GM12878 (cell line): ENCODE results near the gene FMNL2. TPM values are rescaled to one million over a fixed set of nuclear protein-coding genes. Genes with fewer than 3 reads are reported as not detected.

Experiments
- ATAC-seq: fragments of 200-7000 bp; cut with Tn5 transposase; 3 replicates; pipeline ENCODE4 v1.9.1; 2020; ENCODE audit warnings: mild to moderate bottlenecking, moderate library complexity
- BruUV-seq: library from RNA; stranded (reverse); fragments of 400-500 nt; replicated peaks from 2 replicates; lab custom pipeline; 2021; lab: Mats Ljungman, UMichigan
- CTCF ChIA-PET: fragments of 300-600 bp; sonication (Branson Sonifier 250); formaldehyde crosslinking; extraction: SDS; loops from one replicate; lab custom pipeline; 2021; ENCODE audit warnings: inconsistent platforms; lab: Yijun Ruan, JAX
- POLR2A ChIA-PET: fragments of 350-600 bp; formaldehyde crosslinking; extraction: SDS; loops from one replicate; lab custom pipeline; 2021; ENCODE audit warnings: inconsistent platforms; lab: Charles Lee
- RAD21 ChIA-PET: fragments of 300-600 bp; sonication (Branson Sonifier 250); formaldehyde crosslinking; loops from one replicate; lab custom pipeline; 2023; ENCODE audit warnings: antibody characterized with exemption; ENCODE audit not compliant: unreplicated experiment; lab: Charles Lee
- SMC1A ChIA-PET: fragments of 300-600 bp; sonication (Branson Sonifier 250); formaldehyde crosslinking; loops from one replicate; lab custom pipeline; 2023; ENCODE audit not compliant: unreplicated experiment, uncharacterized antibody; lab: Charles Lee
- DNase-seq: peaks from one replicate; pipeline ENCODE4 v3.0.0-alpha.2; 2011; ENCODE audit warnings: low read depth, low spot score
- FAIRE-seq: peaks from 3 replicates; lab custom pipeline; 2011; peaks lifted over from hg19 to GRCh38; lab: Jason Lieb, UNC
- H2AFZ ChIP-seq: 2 replicates; pipeline ENCODE4 v1.6.0; 2011; ENCODE audit warnings: low read depth, low read length, control low read depth; ENCODE audit not compliant: control insufficient read depth
- H3K27ac ChIP-seq: 2 replicates; pipeline ENCODE4 v1.5.1; 2011; ENCODE audit warnings: control low read depth; ENCODE audit not compliant: control insufficient read depth, insufficient read depth
- H3K27me3 ChIP-seq, 2 experiments: replicated peaks in 1 of 2; 2 replicates each; pipeline versions ENCODE4 v1.6.0 to v1.6.1; 2011; ENCODE audit warnings: low read length in 1 of 2; ENCODE audit not compliant: control insufficient read depth in 2 of 2, insufficient read depth in 2 of 2
- H3K36me3 ChIP-seq, 2 experiments: 2 replicates each; pipeline ENCODE4 v1.5.1; 2011; ENCODE audit warnings: low read length in 1 of 2; ENCODE audit not compliant: control insufficient read depth in 2 of 2, insufficient read depth in 2 of 2
- H3K4me1 ChIP-seq: 2 replicates; pipeline ENCODE4 v1.6.1; 2011; ENCODE audit warnings: mild to moderate bottlenecking, low read length, moderate library complexity, mixed read lengths; ENCODE audit not compliant: control insufficient read depth, insufficient read depth
- H3K4me2 ChIP-seq: 2 replicates; pipeline ENCODE4 v1.6.0; 2011; ENCODE audit warnings: control low read depth; ENCODE audit not compliant: control insufficient read depth, insufficient read depth
- H3K4me3 ChIP-seq: fragments of 200-600 bp; sonication (generic); 2 replicates; pipeline ENCODE4 v1.5.1; 2016
- H3K79me2 ChIP-seq: 2 replicates; pipeline ENCODE4 v1.6.0; 2011; ENCODE audit warnings: low read length; ENCODE audit not compliant: control insufficient read depth, insufficient read depth
- H3K9ac ChIP-seq: 2 replicates; pipeline ENCODE4 v1.8.0; 2011; ENCODE audit warnings: low read length, control low read depth, mixed read lengths; ENCODE audit not compliant: control insufficient read depth, insufficient read depth
- H3K9me3 ChIP-seq: replicated peaks from 3 replicates; pipeline ENCODE4 v1.5.1; 2011; ENCODE audit warnings: mild to moderate bottlenecking, low read length; ENCODE audit not compliant: control insufficient read depth, insufficient read depth
- H4K20me1 ChIP-seq: 2 replicates; pipeline ENCODE4 v1.6.0; 2011; ENCODE audit not compliant: control insufficient read depth, insufficient read depth
- BRCA1 ChIP-seq: IDR thresholded peaks from 2 replicates; pipeline ENCODE4 v1.6.1; 2011; ENCODE audit warnings: low read depth, low read length, improper control_type of control experiment
- CHD2 ChIP-seq: IDR thresholded peaks from 2 replicates; pipeline ENCODE4 v1.6.1; 2011; ENCODE audit warnings: low read depth, low read length, improper control_type of control experiment, borderline replicate concordance
- EGR1 ChIP-seq, 2 experiments: IDR thresholded peaks; 1 replicate in 1 of 2; 2 replicates in 1 of 2; pipeline ENCODE4 v1.6.1; 2011 to 2012; ENCODE audit warnings: low read depth in 2 of 2, low read length in 2 of 2, borderline replicate concordance in 1 of 2, mild to moderate bottlenecking in 1 of 2, moderate library complexity in 1 of 2
- MEF2B ChIP-seq: fragments of 450-650 bp; IDR thresholded peaks from 2 replicates; pipeline ENCODE4 v1.6.1; 2018; ENCODE audit warnings: mild to moderate bottlenecking, moderate library complexity; ENCODE audit not compliant: partially characterized antibody, poor library complexity, severe bottlenecking
- MXI1 ChIP-seq: fragments of 150-350 bp; IDR thresholded peaks from 2 replicates; pipeline ENCODE4 v1.6.1; 2011; ENCODE audit warnings: low read depth, mild to moderate bottlenecking, inconsistent platforms, low read length, improper control_type of control experiment
- PAX5 ChIP-seq: IDR thresholded peaks from 2 replicates; pipeline ENCODE4 v1.6.1; 2011; ENCODE audit warnings: low read depth, low read length, borderline replicate concordance
- POU2F2 ChIP-seq: IDR thresholded peaks from 3 replicates; pipeline ENCODE4 v1.6.1; 2011; ENCODE audit warnings: low read depth, mild to moderate bottlenecking, low read length, borderline replicate concordance
- SMAD5 ChIP-seq: IDR thresholded peaks from 2 replicates; pipeline ENCODE4 v1.6.1; 2016; ENCODE audit warnings: antibody characterized with exemption, low read depth
- ZNF207 ChIP-seq: fragments of 450-650 bp; IDR thresholded peaks from 2 replicates; pipeline ENCODE4 v1.6.1; 2014; ENCODE audit warnings: antibody characterized with exemption, mild to moderate bottlenecking, borderline replicate concordance
- ZZZ3 ChIP-seq: IDR thresholded peaks from 2 replicates; pipeline ENCODE4 v1.6.1; 2011; ENCODE audit warnings: low read depth; ENCODE audit not compliant: control insufficient read depth, insufficient read length
- whole genome bisulfite sequencing: methylation state at CpG from one replicate; pipeline ENCODE4 v1.1.6; 2016; ENCODE audit warnings: low lambda C conversion rate; ENCODE audit not compliant: insufficient replicate concordance, insufficient coverage; ENCODE audit errors: missing lambda C conversion rate; 5-methylcytosine and 5-hydroxymethylcytosine counted together
- in situ Hi-C: fragments of 300-500 bp; cut with MboI; formaldehyde crosslinking; loops from 9 replicates; pipeline ENCODE4 v1.14.3; 2018; ENCODE audit warnings: mixed read lengths
- intact Hi-C: fragments of 100-400 bp; cut with micrococcal nuclease; formaldehyde crosslinking; loops from one replicate; pipeline ENCODE4 v1.14.2; 2022; ENCODE audit not compliant: unreplicated experiment
- polyA plus RNA-seq, 11 experiments: library from polyadenylated mRNA; depleted of rRNA in 4 of 11; unstranded in 6 of 11; stranded (reverse) in 5 of 11; fragments of >200 nt; fragmentation: Nextera tagmentation in 4 of 11; fragmentation: Illumina TruSeq in 1 of 11; extraction: Ambion mirVana in 4 of 11; extraction: Trizol in 1 of 11; gene quantifications; 1 replicate in 1 of 11; 2 replicates in 10 of 11; pipeline versions ENCODE4 v1.2.1 to v1.2.3, GENCODE V29; 2011 to 2016; ENCODE audit warnings: inconsistent platforms in 2 of 11, missing spikeins in 2 of 11, low read depth in 1 of 11
- total RNA-seq, 4 experiments: library from RNA; depleted of rRNA in 3 of 4; stranded (reverse); fragments of >200 nt in 3 of 4; fragmentation: Illumina TruSeq in 1 of 4; extraction: Trizol in 1 of 4; gene quantifications; 2 replicates each; pipeline versions ENCODE4 v1.2.1 to v1.2.3, GENCODE V29; 2013 to 2021

Gene FMNL2
- total and polyA plus RNA-seq, 10 of the 15 experiments (the other 5 are each of a cell fraction or from before 2014, with no cell fraction given) = 0.13 to 9.9 (median 0.35) TPM

DNA sequence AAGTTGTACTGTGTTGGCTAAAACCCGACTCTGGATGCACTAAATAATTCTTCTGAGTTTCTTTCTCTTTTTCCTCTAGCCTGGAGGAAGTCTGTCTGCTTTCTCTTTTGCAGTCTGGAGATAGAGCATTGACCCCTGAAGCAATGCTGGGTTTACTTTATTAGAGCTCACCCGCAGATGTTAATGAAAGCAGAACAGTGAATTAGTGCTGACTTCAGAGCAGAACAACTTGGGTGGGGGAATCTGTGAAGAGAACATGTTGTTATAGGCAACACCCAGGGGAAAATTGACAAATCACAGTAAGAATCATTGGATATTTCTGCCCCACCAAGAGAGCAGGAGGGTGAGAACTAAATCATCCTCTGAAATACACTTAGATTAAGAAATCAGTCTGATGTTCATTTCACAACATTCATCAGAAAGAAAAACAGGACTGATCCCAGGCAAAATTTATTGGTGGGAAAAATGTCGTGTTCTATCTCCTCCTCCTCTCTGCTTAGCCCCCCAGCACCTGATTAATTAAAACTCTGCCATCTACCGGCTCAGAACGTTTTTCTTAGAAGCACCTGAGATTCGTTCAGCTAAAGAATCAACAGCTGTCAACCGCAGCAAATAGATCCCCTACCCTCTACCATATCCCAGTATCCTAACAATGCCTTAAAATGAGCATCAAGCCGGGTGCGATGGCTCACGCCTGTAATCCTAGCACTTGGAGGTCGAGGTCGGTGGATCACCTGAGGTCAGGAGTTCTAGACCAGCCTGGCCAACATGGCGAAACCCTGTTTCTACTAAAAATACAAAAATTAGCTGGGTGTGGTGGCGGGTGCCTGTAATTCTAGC, 165.1 kb downstream of the FMNL2 start (continued):
- TF ChIP-seq SMAD5 (no peak), EGR1 (IDR thresholded peaks at IDR 0.05; ENCODE audit: borderline replicate concordance in 1 of 2, low read depth in 2 of 2, low read length in 2 of 2) (no peak), POU2F2 (no peak), MEF2B (peak; percentile 47), ZNF207 (no peak), BRCA1 (no peak), ZZZ3 (no peak), MXI1 (no peak)

DNA sequence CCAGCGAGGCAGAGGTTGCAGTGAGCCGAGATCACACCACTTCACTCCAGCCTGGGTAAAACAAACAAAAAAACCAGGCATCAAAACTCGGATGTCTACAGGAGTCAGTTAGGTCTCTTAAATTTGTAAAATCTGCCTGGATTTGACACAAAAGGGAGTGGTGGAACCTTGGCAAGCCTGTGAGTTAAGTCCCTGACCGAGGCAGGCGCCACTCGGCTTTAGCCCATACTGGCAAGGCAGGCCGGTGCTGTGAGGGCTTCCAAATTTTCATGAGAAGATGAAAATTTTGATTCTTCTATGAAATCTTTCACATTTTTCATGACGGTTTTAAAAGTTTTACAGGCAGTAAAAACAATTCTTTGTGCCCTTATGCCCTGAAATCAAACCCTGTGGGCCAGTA, 165.8 kb downstream of the FMNL2 start:
- Histone ChIP-seq H3K36me3 (no peaks in the 10 kb centered on the region), H3K4me2 (no peak overlapping the region), H3K79me2 (peaks cover 2% of the 10 kb centered on the region), H3K9ac (no peak overlapping the region), H3K4me1 (peaks cover 29% of the 10 kb centered on the region), H2AFZ (no peak overlapping the region), H3K27ac (no peak overlapping the region), H4K20me1 (no peaks in the 10 kb centered on the region), H3K9me3 (no peaks in the 10 kb centered on the region; the same call in 2 of the 3 replicates), H3K27me3 (no peaks in the 10 kb centered on the region; a peak in 1 of 4 replicates), H3K4me3 (no peak overlapping the region)
- ChIA-PET CTCF (interaction anchor here (1.0 to 1.4 kb wide), 2 partner anchors 17 to 52 kb away, joined by 3 to 4 read pairs; no protein-coding TSS in a partner anchor), POLR2A (interaction anchor here (1.4 kb wide), 1 partner anchor 29 kb away, joined by 3 read pairs; no protein-coding TSS in a partner anchor), RAD21 (interaction anchor here (1.3 kb wide), 1 partner anchor 113 kb away, joined by 3 read pairs; no protein-coding TSS in a partner anchor), SMC1A (interaction anchor here (0.7 to 12.4 kb wide), 8 partner anchors 13 to 455 kb away, joined by 3 to 98 read pairs (median 4); no protein-coding TSS in a partner anchor)
- TF ChIP-seq CHD2 (no peak), PAX5 (no peak)
- DNase-seq = no peak
- ATAC-seq = no peak
- 74% methylated on average over 8 of the region's 8 CpGs for WGBS
- BruUV-seq = no TSS peak
- intact Hi-C loops (no loop called here), in situ Hi-C loops (no loop called here)
- no peak for FAIRE-seq
